Measurements from ENCODE around the gene MRPL34.

GRCh38 chr19:17266589-17266974, 39.1 kb upstream of the MRPL34 start:
- TF ChIP-seq CTCF (conservative IDR thresholded peaks at IDR 0.05 in 1 of 2, IDR thresholded peaks at IDR 0.05 in 1 of 2; ENCODE audit: extremely low read depth in 1 of 2, insufficient read depth in 1 of 2, low read depth in 1 of 2, low read length in 2 of 2) (no peak), EZH2 (IDR thresholded peaks at IDR 0.05; ENCODE audit: borderline replicate concordance, low read length) (no peak)

Data from mammary epithelial cell (primary cell).